ENCODE results near the gene MTNR1A. TPM values are rescaled to one million over a fixed set of nuclear protein-coding genes. Genes with fewer than 3 reads are reported as not detected.

The MTNR1A gene
- total RNA-seq, 1 experiment from 2014 or later, result 0.84 TPM

- Histone ChIP-seq H3K9me3 (ENCODE audit: control insufficient read depth in 1 of 2, insufficient read depth in 1 of 2, low read depth in 1 of 2, low read length in 2 of 2) (no peaks in the 10 kb centered on the region), H3K4me2 (ENCODE audit: low read length) (no peak overlapping the region), H3K9me2 (ENCODE audit: insufficient read depth) (no peaks in the 10 kb centered on the region), H4K20me1 (ENCODE audit: insufficient read depth) (peaks cover 25% of the 10 kb centered on the region; the same call in 1 of the 2 replicates), H3K4me1 (ENCODE audit: control insufficient read depth in 1 of 2, insufficient read depth in 2 of 2, low read length in 2 of 2) (no peaks in the 10 kb centered on the region), H2AFZ (ENCODE audit: low read depth, low read length, poor library complexity, severe bottlenecking) (no peak overlapping the region), H3K9ac (ENCODE audit: low read length) (no peak overlapping the region), H3K27me3 (ENCODE audit: insufficient read depth, low read length) (no peaks in the 10 kb centered on the region), H3K79me2 (ENCODE audit: insufficient read depth, low read length) (peaks cover 99% of the 10 kb centered on the region), H3K27ac (ENCODE audit: low read depth, low read length) (no peak overlapping the region), H3K36me3 (ENCODE audit: control insufficient read depth in 1 of 2, insufficient read depth in 2 of 2, low read length in 2 of 2) (peaks cover 83 to 91% of the 10 kb centered on the region in 2 experiments), H3K4me3 (replicated peaks in 1 of 2; ENCODE audit: low read depth in 1 of 2, low read length in 2 of 2) (no peak overlapping the region)
- ATAC-seq (no peak), DNase-seq (ENCODE audit: low read depth, low spot score) (no peak)
- ChIA-PET RAD21 (ENCODE audit: low non-redundant PET in 1 of 2, low total read pairs in 2 of 2, uncharacterized antibody in 2 of 2, unreplicated experiment in 2 of 2) (no interaction called here), CTCF (no interaction called here), POLR2A (interaction anchor here (0.6 kb wide), 1 partner anchor 879 kb away, joined by 3 read pairs; no protein-coding TSS in a partner anchor)
- TF ChIP-seq POLR2AphosphoS5 (IDR thresholded peaks at IDR 0.05; ENCODE audit: low read depth, low read length) (no peak), SP1 (IDR thresholded peaks at IDR 0.05; ENCODE audit: low read depth) (no peak), CBX3 (IDR thresholded peaks at IDR 0.05; ENCODE audit: low read depth) (no peak), REST (IDR thresholded peaks at IDR 0.05; ENCODE audit: low read depth) (no peak), ZNF274 (IDR thresholded peaks at IDR 0.05; ENCODE audit: low read depth, low read length) (no peak), MAX (IDR thresholded peaks at IDR 0.05) (no peak), CTCF (IDR thresholded peaks at IDR 0.05 in 2 of 3, conservative IDR thresholded peaks at IDR 0.05 in 1 of 3; ENCODE audit: borderline replicate concordance in 1 of 3, insufficient read depth in 1 of 3, low read depth in 2 of 3, low read length in 2 of 3) (no peak)
- no TSS peak for BruUV-seq (replicated peaks)
- intact Hi-C loops (cut with micrococcal nuclease), result no loop called here
Observed at GRCh38 chr4:186604124-186604807, 48.9 kb upstream of the MTNR1A start.

Measured in HCT116 (cell line).